ENCODE results near the gene RPS6KL1. TPM values are rescaled to one million over a fixed set of nuclear protein-coding genes. Genes with fewer than 3 reads are reported as not detected.

Gene RPS6KL1
- total RNA-seq, 1 experiment from 2014 or later = 18.8 TPM

DNA sequence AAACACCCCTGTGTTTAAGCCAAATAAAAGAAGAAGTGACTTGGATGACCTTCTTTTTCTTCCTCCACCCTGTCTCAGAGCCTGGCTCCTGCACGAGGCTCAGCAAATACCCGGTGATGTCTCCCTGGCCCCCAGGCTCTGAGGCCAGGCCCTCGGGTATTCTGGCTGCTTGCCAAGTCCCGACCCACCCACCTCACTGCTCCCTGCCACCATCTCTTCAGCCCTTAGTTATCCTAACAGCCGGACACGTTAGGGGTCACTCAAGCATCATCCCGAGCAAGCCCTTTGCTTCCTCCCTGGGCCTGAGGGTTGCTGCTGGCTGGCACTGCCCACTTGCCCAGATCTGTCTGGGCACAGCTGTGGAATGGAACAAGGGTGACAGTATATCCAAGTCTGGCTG, 7.2 kb downstream of the RPS6KL1 start:
- no peaks in the 10 kb centered on the region; the same call in 1 of the 2 replicates for H3K4me1 ChIP-seq (ENCODE audit: insufficient read depth, low read length)
- H2BK15ac ChIP-seq (ENCODE audit: low read depth, low read length) = no peak overlapping the region
- TF ChIP-seq, protein P1, sequence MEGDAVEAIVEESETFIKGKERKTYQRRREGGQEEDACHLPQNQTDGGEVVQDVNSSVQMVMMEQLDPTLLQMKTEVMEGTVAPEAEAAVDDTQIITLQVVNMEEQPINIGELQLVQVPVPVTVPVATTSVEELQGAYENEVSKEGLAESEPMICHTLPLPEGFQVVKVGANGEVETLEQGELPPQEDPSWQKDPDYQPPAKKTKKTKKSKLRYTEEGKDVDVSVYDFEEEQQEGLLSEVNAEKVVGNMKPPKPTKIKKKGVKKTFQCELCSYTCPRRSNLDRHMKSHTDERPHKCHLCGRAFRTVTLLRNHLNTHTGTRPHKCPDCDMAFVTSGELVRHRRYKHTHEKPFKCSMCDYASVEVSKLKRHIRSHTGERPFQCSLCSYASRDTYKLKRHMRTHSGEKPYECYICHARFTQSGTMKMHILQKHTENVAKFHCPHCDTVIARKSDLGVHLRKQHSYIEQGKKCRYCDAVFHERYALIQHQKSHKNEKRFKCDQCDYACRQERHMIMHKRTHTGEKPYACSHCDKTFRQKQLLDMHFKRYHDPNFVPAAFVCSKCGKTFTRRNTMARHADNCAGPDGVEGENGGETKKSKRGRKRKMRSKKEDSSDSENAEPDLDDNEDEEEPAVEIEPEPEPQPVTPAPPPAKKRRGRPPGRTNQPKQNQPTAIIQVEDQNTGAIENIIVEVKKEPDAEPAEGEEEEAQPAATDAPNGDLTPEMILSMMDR (conservative IDR thresholded peaks at IDR 0.05) = no peak
- no peaks in the 10 kb centered on the region for H3K23me2 ChIP-seq (ENCODE audit: insufficient read length, low read depth, low read length, poor library complexity, severe bottlenecking)
- H3K27me3 Mint-ChIP-seq (ENCODE audit: low read depth) = no peaks in the 10 kb centered on the region; the same call in 1 of the 2 replicates
- H4K91ac ChIP-seq (ENCODE audit: insufficient read length, low read depth, low read length) = no peak overlapping the region
- no peak overlapping the region for H2BK20ac ChIP-seq (ENCODE audit: low read depth, low read length, poor library complexity, severe bottlenecking)
- no peak overlapping the region for H2AK5ac ChIP-seq (ENCODE audit: insufficient read length, low read length)
- H3K4me1 Mint-ChIP-seq = peaks cover 0 to 3% of the 10 kb centered on the region in 2 experiments; a peak in 1 of 4 replicates
- no peak for DNase-seq
- H3K36me3 Mint-ChIP-seq (ENCODE audit: insufficient read depth in 1 of 3, low read depth in 3 of 3) = peaks cover 0 to 6% (median 0%) of the 10 kb centered on the region in 3 experiments; a peak in 3 of 7 replicates
- no peaks in the 10 kb centered on the region for H4K20me1 ChIP-seq (ENCODE audit: control insufficient read depth, insufficient read depth, insufficient read length)
- H3K4ac ChIP-seq (ENCODE audit: low read depth, low read length) = no peak overlapping the region
- no peaks in the 10 kb centered on the region for H3K79me2 ChIP-seq (ENCODE audit: insufficient read depth, low read length)
- no peak overlapping the region for H3K4me3 Mint-ChIP-seq
- no peak overlapping the region for H3K56ac ChIP-seq (ENCODE audit: insufficient read length, low read depth, low read length)
- H2BK12ac ChIP-seq (ENCODE audit: insufficient read length, low read depth, low read length) = no peak overlapping the region
- no peak overlapping the region for H4K8ac ChIP-seq (replicated peaks; ENCODE audit: insufficient read length, low read depth, low read length)
- H3K27ac ChIP-seq (ENCODE audit: insufficient read length, low read depth, low read length) = no peak overlapping the region
- no peak overlapping the region for H3K14ac ChIP-seq (ENCODE audit: insufficient read depth, low read length)
- H2BK5ac ChIP-seq (ENCODE audit: insufficient read length, low read length) = no peak overlapping the region
- H3K18ac ChIP-seq (ENCODE audit: insufficient read length, low read depth, low read length) = no peak overlapping the region
- H3K27ac Mint-ChIP-seq = no peak overlapping the region
- no peak overlapping the region for H2BK120ac ChIP-seq (ENCODE audit: low read depth, low read length, poor library complexity, severe bottlenecking)
- no peak overlapping the region for H3K4me2 ChIP-seq (ENCODE audit: insufficient read depth, insufficient read length, low read length)
- no CpG with 5 or more reads among the region's 7 CpGs for WGBS (ENCODE audit: extremely low coverage, insufficient read length, low lambda C conversion rate)
- H3K9me3 Mint-ChIP-seq = no peaks in the 10 kb centered on the region
- no peaks in the 10 kb centered on the region for H3K79me1 ChIP-seq (ENCODE audit: insufficient read depth, low read depth, low read length, poor library complexity, severe bottlenecking)
- H3K27me3 ChIP-seq (ENCODE audit: insufficient read depth, low read length) = no peaks in the 10 kb centered on the region
- H3K23ac ChIP-seq (ENCODE audit: insufficient read length, low read depth, low read length) = no peak overlapping the region
- no peaks in the 10 kb centered on the region for H3K9me3 ChIP-seq (ENCODE audit: control insufficient read depth, low read depth, low read length)
- H2AFZ ChIP-seq (ENCODE audit: low read length) = no peak overlapping the region
- no peak overlapping the region for H3K9ac ChIP-seq (ENCODE audit: extremely low read depth, insufficient read length, low read length)
- no peak overlapping the region for H4K5ac ChIP-seq (ENCODE audit: insufficient read length, low read depth, low read length)
- H3T11ph ChIP-seq (ENCODE audit: low read length) = no peak overlapping the region
